ENCODE results near the gene LTK. TPM values are rescaled to one million over a fixed set of nuclear protein-coding genes. Genes with fewer than 3 reads are reported as not detected.
"Not testable (repeated sequence)": the region's sequence is repeated elsewhere in the genome, so short reads cannot be mapped to it uniquely, and the experiment has no call there.

LTK gene
- total and polyA plus RNA-seq, 10 donors: 0.93 to 7.0 (median 4.5) TPM

GRCh38 chr15:41474436-41474835 is 39.2 kb downstream of the LTK start:
- WGBS, 5 donors: 81 to 91% (median 88%) methylated on average over 8 of the region's 8 CpGs
- no peak for TF ChIP-seq POLR2AphosphoS5 (IDR thresholded peaks at IDR 0.05)
- TF ChIP-seq, protein P1, sequence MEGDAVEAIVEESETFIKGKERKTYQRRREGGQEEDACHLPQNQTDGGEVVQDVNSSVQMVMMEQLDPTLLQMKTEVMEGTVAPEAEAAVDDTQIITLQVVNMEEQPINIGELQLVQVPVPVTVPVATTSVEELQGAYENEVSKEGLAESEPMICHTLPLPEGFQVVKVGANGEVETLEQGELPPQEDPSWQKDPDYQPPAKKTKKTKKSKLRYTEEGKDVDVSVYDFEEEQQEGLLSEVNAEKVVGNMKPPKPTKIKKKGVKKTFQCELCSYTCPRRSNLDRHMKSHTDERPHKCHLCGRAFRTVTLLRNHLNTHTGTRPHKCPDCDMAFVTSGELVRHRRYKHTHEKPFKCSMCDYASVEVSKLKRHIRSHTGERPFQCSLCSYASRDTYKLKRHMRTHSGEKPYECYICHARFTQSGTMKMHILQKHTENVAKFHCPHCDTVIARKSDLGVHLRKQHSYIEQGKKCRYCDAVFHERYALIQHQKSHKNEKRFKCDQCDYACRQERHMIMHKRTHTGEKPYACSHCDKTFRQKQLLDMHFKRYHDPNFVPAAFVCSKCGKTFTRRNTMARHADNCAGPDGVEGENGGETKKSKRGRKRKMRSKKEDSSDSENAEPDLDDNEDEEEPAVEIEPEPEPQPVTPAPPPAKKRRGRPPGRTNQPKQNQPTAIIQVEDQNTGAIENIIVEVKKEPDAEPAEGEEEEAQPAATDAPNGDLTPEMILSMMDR (IDR thresholded peaks at IDR 0.05 in 8 of 11, conservative IDR thresholded peaks at IDR 0.05 in 3 of 11): no peak
- TF ChIP-seq POLR2A (IDR thresholded peaks at IDR 0.05): no peak

GRCh38 chr15:41473418-41473817 is 40.2 kb downstream of the LTK start:
- intact Hi-C loops (cut with DNase I; ENCODE audit: low total_unique reads): no loop called here
- Histone ChIP-seq H3K36me3 (peaks cover 5 to 100% (median 94%) of the 10 kb centered on the region in 6 donors), H3K4me1 (no peaks in the 10 kb centered on the region), H3K27me3 (replicated peaks in 1 of 7) (no peaks in the 10 kb centered on the region), H3K4me3 (no peak overlapping the region), H3K9me3 (no peaks in the 10 kb centered on the region), H3K27ac (no peak overlapping the region)
- no peak for DNase-seq
- TF ChIP-seq, protein P1 (IDR thresholded peaks at IDR 0.05 in 8 of 11, conservative IDR thresholded peaks at IDR 0.05 in 3 of 11): no peak
- no peak for TF ChIP-seq POLR2A (IDR thresholded peaks at IDR 0.05)
- no peak for TF ChIP-seq POLR2AphosphoS5 (IDR thresholded peaks at IDR 0.05)
- WGBS, 5 donors: 92 to 98% (median 96%) methylated on average over 11 of the region's 11 CpGs

More at GRCh38 chr15:41474436-41474835, 39.2 kb downstream of the LTK start:
- Histone ChIP-seq H3K4me3 (no peak overlapping the region), H3K36me3 (peaks cover 5 to 100% (median 96%) of the 10 kb centered on the region in 6 donors), H3K9me3 (no peaks in the 10 kb centered on the region), H3K27ac (no peak overlapping the region), H3K27me3 (replicated peaks in 1 of 7) (no peaks in the 10 kb centered on the region), H3K4me1 (no peaks in the 10 kb centered on the region)
- intact Hi-C loops (cut with DNase I; ENCODE audit: low total_unique reads): no loop called here
- no peak for DNase-seq

DNA sequence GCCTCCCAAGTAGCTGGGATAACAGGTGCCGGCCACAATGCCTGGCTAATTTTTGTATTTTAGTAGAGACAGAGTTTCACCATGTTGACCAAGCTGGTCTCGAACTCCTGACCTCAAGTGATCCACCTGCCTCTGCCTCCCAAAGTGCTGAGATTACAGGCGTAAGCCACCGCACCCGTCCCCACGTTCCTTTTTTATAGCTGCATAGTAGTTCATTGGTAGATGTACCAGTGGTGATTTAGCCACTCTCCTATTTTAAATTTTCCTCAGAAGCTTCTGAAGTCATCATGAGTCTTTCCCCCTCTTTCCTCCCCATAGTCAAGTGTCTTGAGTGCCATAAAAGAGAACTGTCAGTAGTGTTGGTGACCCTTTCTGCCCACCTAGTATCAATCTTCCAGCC is 44.0 kb downstream of the LTK start:
- 97 to 99% (median 98%) methylated on average over 6 of the region's 6 CpGs for WGBS, 5 donors
- H3K4me1 ChIP-seq; intact Hi-C loops (cut with DNase I; ENCODE audit: low total_unique reads); H3K27ac ChIP-seq; H3K27me3 ChIP-seq (replicated peaks in 1 of 7); H3K4me3 ChIP-seq; H3K9me3 ChIP-seq; DNase-seq: not testable (repeated sequence)
- peaks cover 0 to 100% (median 78%) of the 10 kb centered on the region in 6 donors for H3K36me3 ChIP-seq

- Histone ChIP-seq H3K36me3 (peaks cover 0 to 100% (median 55%) of the 10 kb centered on the region in 6 donors), H3K4me3 (no peak overlapping the region), H3K27me3 (replicated peaks in 1 of 7) (no peaks in the 10 kb centered on the region), H3K4me1 (peaks cover 0 to 10% (median 1%) of the 10 kb centered on the region in 6 donors), H3K27ac (peak overlapping the region in 1 of 8 donors; percentile 26), H3K9me3 (no peaks in the 10 kb centered on the region)
- TF ChIP-seq, protein P1 (IDR thresholded peaks at IDR 0.05 in 8 of 11, conservative IDR thresholded peaks at IDR 0.05 in 3 of 11): no peak
- TF ChIP-seq POLR2AphosphoS5 (IDR thresholded peaks at IDR 0.05): no peak
- WGBS, 5 donors: 61 to 83% (median 75%) methylated on average over 3 of the region's 3 CpGs
- intact Hi-C loops (cut with DNase I; ENCODE audit: low total_unique reads): no loop called here
- DNase-seq: no peak
Observed at GRCh38 chr15:41466711-41467110, 46.9 kb downstream of the LTK start.

Data from spleen (tissue), 11 donors.